ENCODE results near the gene COPB1. TPM values are rescaled to one million over a fixed set of nuclear protein-coding genes. Genes with fewer than 3 reads are reported as not detected.

COPB1 gene
- polyA plus RNA-seq, 1 donor (not counting 4 experiments of a cell fraction or from before 2014, with no cell fraction given) = 169 TPM

GRCh38 chr11:14519917-14520746, 20.5 kb upstream of the COPB1 start, which contains the start of gene PSMA1:
Gene PSMA1, minus strand, starts transcription at chr11:14520386. Its CDS starts 87 bp downstream, at chr11:14520299.
- no peaks in the 10 kb centered on the region for H3K27me3 ChIP-seq (ENCODE audit: control insufficient read depth, extremely low read depth, insufficient read depth, low read length)
- H3K27ac ChIP-seq (ENCODE audit: control insufficient read depth, insufficient read depth, low read length) = peak within 1 kb of the TSS; percentile 97
- dilution Hi-C loops (cut with MboI; ENCODE audit: extremely low pct_ligation_motif_present, low sequenced_read_pairs) = no loop called here
- DNase-seq (ENCODE audit: low read depth, low spot score) (peak; percentile 66), FAIRE-seq (peak; percentile 26)
- no peaks in the 10 kb centered on the region for H3K9me1 ChIP-seq (ENCODE audit: control insufficient read depth, extremely low read depth, insufficient read depth, low read length)
- H3K9ac ChIP-seq (ENCODE audit: control insufficient read depth, extremely low read depth, insufficient read depth, low read length) = peak within 1 kb of the TSS; percentile 98
- H3K4me3 ChIP-seq (ENCODE audit: control insufficient read depth in 2 of 3, extremely low read depth in 1 of 3, insufficient read depth in 2 of 3, low read depth in 1 of 3, low read length in 3 of 3) = peak within 1 kb of the TSS; percentile 68 to 89 (median 77)
- H3K4me2 ChIP-seq (ENCODE audit: control insufficient read depth, extremely low read depth, insufficient read depth, low read depth, low read length) = peak within 1 kb of the TSS; percentile 93
- peaks cover 7% of the 10 kb centered on the region for H3K4me1 ChIP-seq (ENCODE audit: control insufficient read depth, extremely low read depth, insufficient read depth, low read length)
- TF ChIP-seq CTCF (optimal IDR thresholded peaks at IDR 0.05 in 1 of 3, IDR thresholded peaks at IDR 0.05 in 1 of 3, conservative IDR thresholded peaks at IDR 0.05 in 1 of 3; ENCODE audit: extremely low read depth in 1 of 3, insufficient read depth in 2 of 3, low read length in 3 of 3) = no peak
- no peak for TF ChIP-seq EZH2 (IDR thresholded peaks at IDR 0.05; ENCODE audit: low read length)
- H4K20me1 ChIP-seq (ENCODE audit: control insufficient read depth, extremely low read depth, insufficient read depth, low read length) = no peaks in the 10 kb centered on the region
- H3K9me3 ChIP-seq (ENCODE audit: control insufficient read depth, low read depth, low read length) = no peaks in the 10 kb centered on the region
- no peaks in the 10 kb centered on the region for H3K36me3 ChIP-seq (ENCODE audit: control insufficient read depth in 2 of 2, extremely low read depth in 1 of 2, insufficient read depth in 2 of 2, low read length in 2 of 2)
- H3K79me2 ChIP-seq (ENCODE audit: control insufficient read depth, insufficient read depth, low read length) = peaks cover 29% of the 10 kb centered on the region
- H2AFZ ChIP-seq (ENCODE audit: control insufficient read depth, low read length) = peak within 1 kb of the TSS; percentile 84

DNA sequence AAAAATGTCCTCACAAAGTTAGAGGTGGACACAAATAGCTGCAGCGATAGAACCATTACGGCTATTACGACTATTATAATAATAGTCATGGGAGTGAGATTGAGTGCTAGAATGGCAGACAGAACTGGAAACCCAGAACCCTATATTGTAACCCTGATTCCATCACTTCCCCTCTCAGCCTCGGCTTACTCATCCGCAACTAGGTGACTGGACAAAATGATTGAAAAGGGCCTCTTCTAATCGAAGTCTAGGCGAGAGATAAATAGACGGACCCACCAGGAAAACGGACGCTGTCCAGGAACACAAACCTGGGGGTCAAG, 19.9 kb upstream of the COPB1 start:
- H2AFZ ChIP-seq (ENCODE audit: control insufficient read depth, low read length) = peak overlapping the region; percentile 71
- H3K4me2 ChIP-seq (ENCODE audit: control insufficient read depth, extremely low read depth, insufficient read depth, low read depth, low read length) = peak overlapping the region; percentile 93
- TF ChIP-seq EZH2 (IDR thresholded peaks at IDR 0.05; ENCODE audit: low read length) (no peak), CTCF (optimal IDR thresholded peaks at IDR 0.05 in 1 of 3, IDR thresholded peaks at IDR 0.05 in 1 of 3, conservative IDR thresholded peaks at IDR 0.05 in 1 of 3; ENCODE audit: extremely low read depth in 1 of 3, insufficient read depth in 2 of 3, low read length in 3 of 3) (no peak)
- H3K9me3 ChIP-seq (ENCODE audit: control insufficient read depth, low read depth, low read length) = no peaks in the 10 kb centered on the region
- no peaks in the 10 kb centered on the region for H4K20me1 ChIP-seq (ENCODE audit: control insufficient read depth, extremely low read depth, insufficient read depth, low read length)
- FAIRE-seq (peak; percentile 46), DNase-seq (ENCODE audit: low read depth, low spot score) (no peak)
- H3K36me3 ChIP-seq (ENCODE audit: control insufficient read depth in 2 of 2, extremely low read depth in 1 of 2, insufficient read depth in 2 of 2, low read length in 2 of 2) = peaks cover 0 to 5% of the 10 kb centered on the region in 2 experiments
- H3K27ac ChIP-seq (ENCODE audit: control insufficient read depth, insufficient read depth, low read length) = peak overlapping the region; percentile 97
- dilution Hi-C loops (cut with MboI; ENCODE audit: extremely low pct_ligation_motif_present, low sequenced_read_pairs) = no loop called here
- H3K4me1 ChIP-seq (ENCODE audit: control insufficient read depth, extremely low read depth, insufficient read depth, low read length) = peaks cover 7% of the 10 kb centered on the region
- no peaks in the 10 kb centered on the region for H3K9me1 ChIP-seq (ENCODE audit: control insufficient read depth, extremely low read depth, insufficient read depth, low read length)
- no peaks in the 10 kb centered on the region for H3K27me3 ChIP-seq (ENCODE audit: control insufficient read depth, extremely low read depth, insufficient read depth, low read length)
- H3K4me3 ChIP-seq (ENCODE audit: control insufficient read depth in 2 of 3, extremely low read depth in 1 of 3, insufficient read depth in 2 of 3, low read depth in 1 of 3, low read length in 3 of 3) = peak overlapping the region; percentile 68 to 89 (median 77)
- H3K9ac ChIP-seq (ENCODE audit: control insufficient read depth, extremely low read depth, insufficient read depth, low read length) = peak overlapping the region; percentile 98
- peaks cover 35% of the 10 kb centered on the region for H3K79me2 ChIP-seq (ENCODE audit: control insufficient read depth, insufficient read depth, low read length)

All from keratinocyte (primary cell).